Measurements from ENCODE around the gene ECHDC3. TPM values are rescaled to one million over a fixed set of nuclear protein-coding genes. Genes with fewer than 3 reads are reported as not detected.

ECHDC3 gene
- total and polyA plus RNA-seq, 2 of the 13 experiments (the other 11 are each of a cell fraction or from before 2014, with no cell fraction given) = not detected

DNA sequence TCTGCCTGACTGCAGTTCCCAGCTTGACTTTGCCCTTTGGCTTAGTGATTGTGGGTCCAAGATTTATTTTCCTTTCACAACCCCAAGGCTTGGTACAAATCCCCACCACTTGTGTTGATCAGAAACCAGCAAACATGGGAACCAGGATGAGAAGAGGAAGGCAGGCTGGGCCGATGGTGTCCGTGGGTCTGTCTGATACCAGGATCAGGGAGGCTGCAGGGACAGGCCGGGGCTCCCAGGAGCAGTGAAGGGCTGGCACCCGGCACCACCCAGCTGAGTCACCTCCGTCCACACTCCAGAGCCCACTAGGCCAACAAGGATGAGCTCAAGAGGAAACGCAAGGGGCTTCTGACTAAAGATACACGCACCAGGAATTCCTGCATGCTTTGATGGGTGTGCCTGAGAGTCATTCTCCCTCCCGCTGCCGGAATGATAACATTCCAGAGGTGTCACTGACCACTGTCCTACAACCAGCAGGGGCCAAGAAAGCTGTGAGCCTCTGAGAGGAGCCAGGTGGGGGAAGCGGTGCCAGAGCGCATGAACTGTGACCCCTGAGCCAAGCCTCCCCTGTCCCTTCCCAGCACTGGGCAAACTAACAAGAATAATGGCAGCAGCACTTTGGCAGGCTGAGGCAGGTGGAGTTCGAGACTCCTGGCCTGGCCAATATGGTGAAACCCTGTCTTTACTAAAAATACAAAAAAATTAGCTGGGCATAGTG lies 51.7 kb downstream of the ECHDC3 start (continued):
- peak; percentile 49 for TF ChIP-seq NR2F6 (IDR thresholded peaks at IDR 0.05)
- peak; percentile 75 for TF ChIP-seq NR2F6 (CRISPR knock-in tag; IDR thresholded peaks at IDR 0.05)
- no peak for TF ChIP-seq ZNF709 (CRISPR knock-in tag; IDR thresholded peaks at IDR 0.05)
- TF ChIP-seq PAX8 (CRISPR knock-in tag; IDR thresholded peaks at IDR 0.05; ENCODE audit: borderline replicate concordance) = no peak
- TF ChIP-seq, protein P1, sequence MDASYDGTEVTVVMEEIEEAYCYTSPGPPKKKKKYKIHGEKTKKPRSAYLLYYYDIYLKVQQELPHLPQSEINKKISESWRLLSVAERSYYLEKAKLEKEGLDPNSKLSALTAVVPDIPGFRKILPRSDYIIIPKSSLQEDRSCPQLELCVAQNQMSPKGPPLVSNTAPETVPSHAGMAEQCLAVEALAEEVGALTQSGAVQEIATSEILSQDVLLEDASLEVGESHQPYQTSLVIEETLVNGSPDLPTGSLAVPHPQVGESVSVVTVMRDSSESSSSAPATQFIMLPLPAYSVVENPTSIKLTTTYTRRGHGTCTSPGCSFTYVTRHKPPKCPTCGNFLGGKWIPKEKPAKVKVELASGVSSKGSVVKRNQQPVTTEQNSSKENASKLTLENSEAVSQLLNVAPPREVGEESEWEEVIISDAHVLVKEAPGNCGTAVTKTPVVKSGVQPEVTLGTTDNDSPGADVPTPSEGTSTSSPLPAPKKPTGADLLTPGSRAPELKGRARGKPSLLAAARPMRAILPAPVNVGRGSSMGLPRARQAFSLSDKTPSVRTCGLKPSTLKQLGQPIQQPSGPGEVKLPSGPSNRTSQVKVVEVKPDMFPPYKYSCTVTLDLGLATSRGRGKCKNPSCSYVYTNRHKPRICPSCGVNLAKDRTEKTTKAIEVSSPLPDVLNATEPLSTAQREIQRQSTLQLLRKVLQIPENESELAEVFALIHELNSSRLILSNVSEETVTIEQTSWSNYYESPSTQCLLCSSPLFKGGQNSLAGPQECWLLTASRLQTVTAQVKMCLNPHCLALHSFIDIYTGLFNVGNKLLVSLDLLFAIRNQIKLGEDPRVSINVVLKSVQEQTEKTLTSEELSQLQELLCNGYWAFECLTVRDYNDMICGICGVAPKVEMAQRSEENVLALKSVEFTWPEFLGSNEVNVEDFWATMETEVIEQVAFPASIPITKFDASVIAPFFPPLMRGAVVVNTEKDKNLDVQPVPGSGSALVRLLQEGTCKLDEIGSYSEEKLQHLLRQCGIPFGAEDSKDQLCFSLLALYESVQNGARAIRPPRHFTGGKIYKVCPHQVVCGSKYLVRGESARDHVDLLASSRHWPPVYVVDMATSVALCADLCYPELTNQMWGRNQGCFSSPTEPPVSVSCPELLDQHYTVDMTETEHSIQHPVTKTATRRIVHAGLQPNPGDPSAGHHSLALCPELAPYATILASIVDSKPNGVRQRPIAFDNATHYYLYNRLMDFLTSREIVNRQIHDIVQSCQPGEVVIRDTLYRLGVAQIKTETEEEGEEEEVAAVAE (CRISPR knock-in tag; IDR thresholded peaks at IDR 0.05; ENCODE audit: borderline replicate concordance) = no peak
- TF ChIP-seq MTF2 (CRISPR knock-in tag; IDR thresholded peaks at IDR 0.05; ENCODE audit: borderline replicate concordance) = no peak
- no peak for TF ChIP-seq SNAPC2 (CRISPR knock-in tag; IDR thresholded peaks at IDR 0.05)
- TF ChIP-seq, protein P2, sequence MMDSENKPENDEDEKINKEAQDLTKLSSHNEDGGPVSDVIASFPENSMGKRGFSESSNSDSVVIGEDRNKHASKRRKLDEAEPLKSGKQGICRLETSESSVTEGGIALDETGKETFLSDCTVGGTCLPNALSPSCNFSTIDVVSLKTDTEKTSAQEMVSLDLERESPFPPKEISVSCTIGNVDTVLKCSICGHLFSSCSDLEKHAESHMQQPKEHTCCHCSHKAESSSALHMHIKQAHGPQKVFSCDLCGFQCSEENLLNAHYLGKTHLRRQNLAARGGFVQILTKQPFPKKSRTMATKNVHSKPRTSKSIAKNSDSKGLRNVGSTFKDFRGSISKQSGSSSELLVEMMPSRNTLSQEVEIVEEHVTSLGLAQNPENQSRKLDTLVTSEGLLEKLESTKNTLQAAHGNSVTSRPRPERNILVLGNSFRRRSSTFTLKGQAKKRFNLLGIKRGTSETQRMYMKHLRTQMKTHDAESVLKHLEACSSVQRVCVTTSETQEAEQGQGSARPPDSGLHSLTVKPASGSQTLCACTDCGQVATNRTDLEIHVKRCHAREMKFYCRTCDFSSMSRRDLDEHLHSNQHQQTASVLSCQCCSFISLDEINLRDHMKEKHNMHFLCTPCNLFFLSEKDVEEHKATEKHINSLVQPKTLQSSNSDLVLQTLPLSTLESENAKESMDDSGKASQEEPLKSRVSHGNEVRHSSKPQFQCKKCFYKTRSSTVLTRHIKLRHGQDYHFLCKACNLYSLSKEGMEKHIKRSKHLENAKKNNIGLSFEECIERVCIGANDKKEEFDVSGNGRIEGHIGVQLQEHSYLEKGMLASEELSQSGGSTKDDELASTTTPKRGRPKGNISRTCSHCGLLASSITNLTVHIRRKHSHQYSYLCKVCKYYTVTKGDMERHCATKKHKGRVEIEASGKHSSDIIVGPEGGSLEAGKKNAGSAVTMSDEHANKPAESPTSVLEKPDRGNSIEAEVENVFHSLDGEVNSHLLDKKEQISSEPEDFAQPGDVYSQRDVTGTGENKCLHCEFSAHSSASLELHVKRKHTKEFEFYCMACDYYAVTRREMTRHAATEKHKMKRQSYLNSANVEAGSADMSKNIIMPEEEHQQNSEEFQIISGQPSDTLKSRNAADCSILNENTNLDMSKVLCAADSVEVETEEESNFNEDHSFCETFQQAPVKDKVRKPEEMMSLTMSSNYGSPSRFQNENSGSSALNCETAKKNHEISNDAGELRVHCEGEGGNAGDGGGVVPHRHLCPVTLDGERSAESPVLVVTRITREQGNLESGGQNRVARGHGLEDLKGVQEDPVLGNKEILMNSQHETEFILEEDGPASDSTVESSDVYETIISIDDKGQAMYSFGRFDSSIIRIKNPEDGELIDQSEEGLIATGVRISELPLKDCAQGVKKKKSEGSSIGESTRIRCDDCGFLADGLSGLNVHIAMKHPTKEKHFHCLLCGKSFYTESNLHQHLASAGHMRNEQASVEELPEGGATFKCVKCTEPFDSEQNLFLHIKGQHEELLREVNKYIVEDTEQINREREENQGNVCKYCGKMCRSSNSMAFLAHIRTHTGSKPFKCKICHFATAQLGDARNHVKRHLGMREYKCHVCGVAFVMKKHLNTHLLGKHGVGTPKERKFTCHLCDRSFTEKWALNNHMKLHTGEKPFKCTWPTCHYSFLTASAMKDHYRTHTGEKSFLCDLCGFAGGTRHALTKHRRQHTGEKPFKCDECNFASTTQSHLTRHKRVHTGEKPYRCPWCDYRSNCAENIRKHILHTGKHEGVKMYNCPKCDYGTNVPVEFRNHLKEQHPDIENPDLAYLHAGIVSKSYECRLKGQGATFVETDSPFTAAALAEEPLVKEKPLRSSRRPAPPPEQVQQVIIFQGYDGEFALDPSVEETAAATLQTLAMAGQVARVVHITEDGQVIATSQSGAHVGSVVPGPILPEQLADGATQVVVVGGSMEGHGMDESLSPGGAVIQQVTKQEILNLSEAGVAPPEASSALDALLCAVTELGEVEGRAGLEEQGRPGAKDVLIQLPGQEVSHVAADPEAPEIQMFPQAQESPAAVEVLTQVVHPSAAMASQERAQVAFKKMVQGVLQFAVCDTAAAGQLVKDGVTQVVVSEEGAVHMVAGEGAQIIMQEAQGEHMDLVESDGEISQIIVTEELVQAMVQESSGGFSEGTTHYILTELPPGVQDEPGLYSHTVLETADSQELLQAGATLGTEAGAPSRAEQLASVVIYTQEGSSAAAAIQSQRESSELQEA (CRISPR knock-in tag; IDR thresholded peaks at IDR 0.05; ENCODE audit: not compliant biosample characterization) = no peak
- no peak for TF ChIP-seq MAZ (IDR thresholded peaks at IDR 0.05; ENCODE audit: borderline replicate concordance, low read depth, low read length)
- TF ChIP-seq MAZ (CRISPR knock-in tag; IDR thresholded peaks at IDR 0.05; ENCODE audit: low read depth) = no peak
- TF ChIP-seq ZFP1 (CRISPR knock-in tag; IDR thresholded peaks at IDR 0.05) = no peak
- no peak for TF ChIP-seq MAFF (IDR thresholded peaks at IDR 0.05; ENCODE audit: low read depth, low read length)
- TF ChIP-seq ZNF614 (CRISPR knock-in tag; IDR thresholded peaks at IDR 0.05; ENCODE audit: borderline replicate concordance) = no peak
- TF ChIP-seq, protein P3, sequence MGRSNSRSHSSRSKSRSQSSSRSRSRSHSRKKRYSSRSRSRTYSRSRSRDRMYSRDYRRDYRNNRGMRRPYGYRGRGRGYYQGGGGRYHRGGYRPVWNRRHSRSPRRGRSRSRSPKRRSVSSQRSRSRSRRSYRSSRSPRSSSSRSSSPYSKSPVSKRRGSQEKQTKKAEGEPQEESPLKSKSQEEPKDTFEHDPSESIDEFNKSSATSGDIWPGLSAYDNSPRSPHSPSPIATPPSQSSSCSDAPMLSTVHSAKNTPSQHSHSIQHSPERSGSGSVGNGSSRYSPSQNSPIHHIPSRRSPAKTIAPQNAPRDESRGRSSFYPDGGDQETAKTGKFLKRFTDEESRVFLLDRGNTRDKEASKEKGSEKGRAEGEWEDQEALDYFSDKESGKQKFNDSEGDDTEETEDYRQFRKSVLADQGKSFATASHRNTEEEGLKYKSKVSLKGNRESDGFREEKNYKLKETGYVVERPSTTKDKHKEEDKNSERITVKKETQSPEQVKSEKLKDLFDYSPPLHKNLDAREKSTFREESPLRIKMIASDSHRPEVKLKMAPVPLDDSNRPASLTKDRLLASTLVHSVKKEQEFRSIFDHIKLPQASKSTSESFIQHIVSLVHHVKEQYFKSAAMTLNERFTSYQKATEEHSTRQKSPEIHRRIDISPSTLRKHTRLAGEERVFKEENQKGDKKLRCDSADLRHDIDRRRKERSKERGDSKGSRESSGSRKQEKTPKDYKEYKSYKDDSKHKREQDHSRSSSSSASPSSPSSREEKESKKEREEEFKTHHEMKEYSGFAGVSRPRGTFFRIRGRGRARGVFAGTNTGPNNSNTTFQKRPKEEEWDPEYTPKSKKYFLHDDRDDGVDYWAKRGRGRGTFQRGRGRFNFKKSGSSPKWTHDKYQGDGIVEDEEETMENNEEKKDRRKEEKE (IDR thresholded peaks at IDR 0.05) = no peak

All from HepG2 (cell line).